Mucosa of stomach (tissue), 1 donor: ENCODE data around the gene ACTR3.

ENCODE experiments used
- H3K27me3 ChIP-seq: one replicate; pipeline ENCODE4 v1.7.0; 2013; ENCODE audit warnings: mild to moderate bottlenecking, low read length; ENCODE audit not compliant: control insufficient read depth, insufficient read depth
- H3K36me3 ChIP-seq: one replicate; pipeline ENCODE4 v1.7.0; 2013; ENCODE audit warnings: low read length; ENCODE audit not compliant: control insufficient read depth, insufficient read depth
- H3K4me1 ChIP-seq: one replicate; pipeline ENCODE4 v1.7.0; 2013; ENCODE audit warnings: mild to moderate bottlenecking, low read length; ENCODE audit not compliant: control insufficient read depth, insufficient read depth
- H3K4me3 ChIP-seq: one replicate; pipeline ENCODE4 v1.7.0; 2013; ENCODE audit warnings: low read length
- H3K9ac ChIP-seq: one replicate; pipeline ENCODE4 v1.7.0; 2013; ENCODE audit warnings: mild to moderate bottlenecking, low read length, moderate library complexity
- H3K9me3 ChIP-seq: one replicate; pipeline ENCODE4 v1.7.0; 2013; ENCODE audit warnings: mild to moderate bottlenecking, low read length, moderate library complexity; ENCODE audit not compliant: control insufficient read depth
- donor health status: Pancreatic carcinoma.

The ACTR3 gene

DNA sequence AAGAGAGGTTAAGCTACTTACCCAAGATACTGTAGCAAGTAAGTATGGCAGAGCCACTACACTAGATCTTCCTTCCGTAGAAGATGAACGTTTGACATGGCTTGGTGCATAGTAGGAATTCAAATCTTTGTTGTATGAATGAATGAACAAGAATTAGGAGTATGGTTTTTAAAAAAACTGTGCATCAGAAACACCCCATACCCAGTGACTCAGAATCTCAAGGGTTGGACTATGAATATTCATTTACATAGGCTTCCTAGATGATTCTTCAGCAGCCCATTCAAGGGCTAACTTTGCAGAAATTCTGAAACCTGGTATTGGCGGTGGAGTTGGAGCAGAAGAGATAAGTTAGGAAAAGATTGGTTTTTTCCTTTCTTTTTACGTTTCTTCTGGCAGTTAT is 5.4 kb downstream of the ACTR3 start:
- Histone ChIP-seq H3K4me1 (peaks cover 62% of the 10 kb centered on the region), H3K36me3 (no peaks in the 10 kb centered on the region), H3K9ac (no peak overlapping the region), H3K4me3 (no peak overlapping the region), H3K27me3 (no peaks in the 10 kb centered on the region), H3K9me3 (no peaks in the 10 kb centered on the region)

DNA sequence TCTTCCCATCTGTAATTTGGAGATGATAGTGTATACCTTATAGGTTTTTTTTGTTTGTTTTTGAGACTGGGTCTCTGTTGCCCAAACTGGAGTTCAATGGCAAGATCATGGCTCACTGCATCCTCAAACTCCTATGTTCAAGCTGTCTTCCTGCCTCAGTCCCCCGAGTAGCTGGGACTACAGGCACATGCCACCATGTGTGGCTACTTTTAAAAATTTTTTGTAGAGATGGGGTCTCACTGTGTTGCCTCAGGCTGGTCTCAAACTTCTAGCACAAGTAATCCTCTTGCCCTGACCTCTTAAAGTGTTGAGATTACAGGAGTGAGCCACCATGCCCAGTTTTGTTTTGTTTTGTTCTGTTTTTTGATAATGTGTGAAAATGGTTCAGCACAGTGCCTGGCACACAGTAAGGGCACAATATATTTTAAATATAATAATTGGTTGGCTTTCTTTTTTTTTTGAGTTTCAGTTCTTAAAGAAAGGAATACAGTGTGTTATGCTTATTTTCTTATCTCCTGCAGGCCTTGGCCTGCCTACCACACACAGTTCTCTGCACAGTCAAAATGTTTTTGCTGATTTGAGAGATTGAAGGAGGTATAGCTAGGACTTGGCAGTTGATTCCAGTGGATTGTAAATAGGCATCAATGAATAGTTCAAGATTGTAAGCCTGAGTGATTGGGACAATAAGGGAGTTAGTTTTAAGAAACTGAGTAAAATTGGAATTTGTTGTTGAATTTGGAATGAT is 6.1 kb downstream of the ACTR3 start:
- H3K4me3 ChIP-seq: no peak overlapping the region
- H3K9ac ChIP-seq: no peak overlapping the region
- H3K36me3 ChIP-seq: no peaks in the 10 kb centered on the region
- H3K27me3 ChIP-seq: no peaks in the 10 kb centered on the region
- peaks cover 62% of the 10 kb centered on the region for H3K4me1 ChIP-seq
- no peaks in the 10 kb centered on the region for H3K9me3 ChIP-seq

GRCh38 chr2:113896791-113897190 is 6.9 kb downstream of the ACTR3 start:
- no peaks in the 10 kb centered on the region for H3K27me3 ChIP-seq
- H3K4me1 ChIP-seq: peaks cover 62% of the 10 kb centered on the region
- H3K4me3 ChIP-seq: no peak overlapping the region
- H3K9me3 ChIP-seq: no peaks in the 10 kb centered on the region
- H3K9ac ChIP-seq: no peak overlapping the region
- no peaks in the 10 kb centered on the region for H3K36me3 ChIP-seq

- Histone ChIP-seq H3K27me3 (no peaks in the 10 kb centered on the region), H3K9me3 (no peaks in the 10 kb centered on the region), H3K9ac (no peak overlapping the region), H3K4me1 (peaks cover 52% of the 10 kb centered on the region), H3K36me3 (no peaks in the 10 kb centered on the region), H3K4me3 (no peak overlapping the region)
Observed at GRCh38 chr2:113898081-113898480, 8.2 kb downstream of the ACTR3 start.

DNA sequence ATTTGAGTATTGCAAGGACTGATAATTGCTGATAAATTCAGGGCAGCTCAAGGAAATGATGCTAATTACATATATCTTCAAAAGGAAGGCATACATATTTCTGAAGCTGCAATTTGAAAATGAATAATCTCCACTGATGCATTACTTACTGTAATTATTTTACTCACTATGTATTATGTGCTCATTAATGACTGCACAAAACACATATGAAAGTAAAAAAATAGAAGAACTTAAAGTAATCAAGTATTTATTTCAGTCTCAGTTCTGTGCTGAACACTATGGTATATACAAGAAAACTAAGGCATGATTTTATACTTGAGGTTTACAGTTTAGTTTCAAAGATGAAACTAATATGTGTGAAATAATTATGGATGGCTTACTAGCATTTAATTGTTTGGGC is 9.3 kb downstream of the ACTR3 start:
- Histone ChIP-seq H3K27me3 (no peaks in the 10 kb centered on the region), H3K9ac (no peak overlapping the region), H3K9me3 (no peaks in the 10 kb centered on the region), H3K4me3 (no peak overlapping the region), H3K4me1 (peaks cover 46% of the 10 kb centered on the region), H3K36me3 (no peaks in the 10 kb centered on the region)

- Histone ChIP-seq H3K36me3 (no peaks in the 10 kb centered on the region), H3K27me3 (no peaks in the 10 kb centered on the region), H3K9me3 (no peaks in the 10 kb centered on the region), H3K4me3 (no peak overlapping the region), H3K4me1 (peaks cover 25% of the 10 kb centered on the region), H3K9ac (no peak overlapping the region)
Observed at GRCh38 chr2:113901943-113902342, 12.1 kb downstream of the ACTR3 start.

DNA sequence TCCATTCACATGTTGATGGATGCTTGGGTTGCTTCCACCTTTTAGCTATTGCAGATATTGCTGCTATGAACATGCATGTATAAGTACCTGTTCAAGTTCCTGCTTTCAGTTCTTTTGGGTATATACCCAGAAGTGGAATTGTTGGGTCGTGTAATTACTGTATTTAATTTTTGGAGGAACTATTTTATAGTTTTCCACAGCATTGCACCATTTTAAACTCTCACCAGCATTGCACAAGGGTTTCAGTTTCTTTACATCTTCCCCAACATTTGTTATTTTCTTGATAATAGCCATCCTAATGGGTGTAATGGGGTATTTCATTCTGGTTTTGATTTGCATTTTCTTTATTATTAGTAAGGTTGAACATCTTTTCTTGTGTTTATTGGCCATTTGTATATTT is 16.0 kb downstream of the ACTR3 start:
- Histone ChIP-seq H3K9me3 (no peaks in the 10 kb centered on the region), H3K4me3 (no peak overlapping the region), H3K9ac (no peak overlapping the region), H3K27me3 (no peaks in the 10 kb centered on the region), H3K36me3 (no peaks in the 10 kb centered on the region), H3K4me1 (peaks cover 13% of the 10 kb centered on the region)

DNA sequence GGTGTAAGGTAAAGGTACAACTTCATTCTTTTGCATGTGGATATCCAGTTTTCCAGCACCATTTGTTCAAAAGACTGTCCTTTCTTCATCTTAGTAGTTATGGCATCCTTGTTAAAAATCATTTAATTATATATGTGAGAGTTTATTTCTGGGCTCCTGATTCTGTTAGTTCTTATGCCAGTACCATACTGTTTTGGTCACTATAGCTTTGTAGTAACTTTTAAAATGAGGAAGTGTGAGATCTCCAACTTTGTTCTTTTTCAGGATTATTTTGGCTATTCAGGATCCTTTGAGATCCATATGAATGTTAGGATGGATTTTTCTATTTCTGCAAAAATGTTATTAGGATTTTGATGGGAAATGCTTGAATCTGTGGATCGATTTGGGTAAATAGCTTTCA is 16.8 kb downstream of the ACTR3 start:
- H3K27me3 ChIP-seq: no peaks in the 10 kb centered on the region
- no peak overlapping the region for H3K9ac ChIP-seq
- H3K9me3 ChIP-seq: no peaks in the 10 kb centered on the region
- H3K36me3 ChIP-seq: no peaks in the 10 kb centered on the region
- no peak overlapping the region for H3K4me3 ChIP-seq
- H3K4me1 ChIP-seq: peaks cover 13% of the 10 kb centered on the region

- Histone ChIP-seq H3K4me1 (peaks cover 13% of the 10 kb centered on the region), H3K9ac (no peak overlapping the region), H3K36me3 (no peaks in the 10 kb centered on the region), H3K27me3 (no peaks in the 10 kb centered on the region), H3K9me3 (no peaks in the 10 kb centered on the region), H3K4me3 (no peak overlapping the region)
Observed at GRCh38 chr2:113907297-113907696, 17.4 kb downstream of the ACTR3 start.

DNA sequence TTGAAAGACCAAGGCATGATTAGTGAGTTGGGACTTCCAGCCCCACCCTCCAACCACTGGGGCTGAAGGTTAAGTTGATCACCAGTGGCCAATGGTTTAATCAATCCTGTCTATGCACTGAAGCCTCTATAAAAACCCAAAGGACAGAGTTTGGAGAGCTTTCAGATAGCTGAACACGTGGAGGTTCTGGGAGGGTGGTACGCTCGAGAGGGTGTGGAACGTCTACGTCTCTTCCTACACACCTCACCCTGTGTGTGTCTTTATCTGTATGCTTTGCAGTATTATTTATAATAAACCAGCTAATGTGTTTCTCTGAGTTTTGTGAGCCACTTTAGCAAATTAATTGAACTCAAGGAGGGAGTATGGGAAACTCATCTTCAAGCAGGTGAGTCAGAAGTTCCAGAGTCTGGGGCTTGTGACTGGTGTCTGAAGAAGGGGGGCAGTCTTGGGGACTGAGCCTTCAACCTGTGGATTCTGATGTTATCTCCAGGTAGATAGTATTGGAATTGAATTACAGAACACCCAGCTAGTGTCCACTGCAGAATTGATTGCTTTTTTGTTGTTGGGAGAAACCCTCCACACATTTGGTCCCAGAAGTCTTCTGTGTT is 20.3 kb downstream of the ACTR3 start:
- H3K36me3 ChIP-seq: no peaks in the 10 kb centered on the region
- peaks cover 13% of the 10 kb centered on the region for H3K4me1 ChIP-seq
- no peaks in the 10 kb centered on the region for H3K9me3 ChIP-seq
- no peaks in the 10 kb centered on the region for H3K27me3 ChIP-seq
- H3K9ac ChIP-seq: no peak overlapping the region
- H3K4me3 ChIP-seq: no peak overlapping the region

DNA sequence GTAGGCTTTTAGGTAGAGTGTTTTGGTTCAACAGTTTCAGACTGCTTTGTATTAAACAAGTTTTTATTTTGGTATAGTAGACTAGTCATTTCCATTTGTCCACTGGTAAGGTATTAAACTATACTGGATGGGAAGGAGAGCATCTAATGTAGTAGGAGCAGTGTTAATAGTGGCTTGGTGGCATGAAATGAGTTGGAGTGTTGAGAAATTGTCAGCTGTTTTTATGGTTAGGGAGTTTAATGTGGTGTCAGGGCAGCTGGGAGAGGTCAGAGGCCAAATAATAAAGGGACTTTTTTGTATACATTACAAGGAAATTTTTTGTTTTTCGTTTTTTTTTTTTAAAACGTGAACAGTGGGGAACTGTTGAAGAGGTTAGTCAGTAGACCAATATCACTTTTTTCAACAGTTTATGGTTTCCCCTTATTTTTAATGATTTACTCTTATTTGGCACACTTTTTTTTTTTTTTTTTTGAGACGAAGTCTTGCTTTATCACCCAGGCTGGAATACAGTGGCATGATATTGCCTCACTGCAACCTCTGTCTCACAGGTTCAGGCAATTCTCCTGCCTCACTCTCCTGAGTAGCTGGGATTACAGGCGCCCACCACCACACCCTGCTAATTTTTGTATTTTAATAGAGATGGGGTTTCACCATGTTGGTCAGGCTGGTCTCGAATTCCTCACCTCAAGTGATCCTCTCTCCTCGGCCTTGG is 21.2 kb downstream of the ACTR3 start:
- H3K9ac ChIP-seq: no peak overlapping the region
- peaks cover 13% of the 10 kb centered on the region for H3K4me1 ChIP-seq
- peaks cover 5% of the 10 kb centered on the region for H3K36me3 ChIP-seq
- no peaks in the 10 kb centered on the region for H3K9me3 ChIP-seq
- no peaks in the 10 kb centered on the region for H3K27me3 ChIP-seq
- no peak overlapping the region for H3K4me3 ChIP-seq

DNA sequence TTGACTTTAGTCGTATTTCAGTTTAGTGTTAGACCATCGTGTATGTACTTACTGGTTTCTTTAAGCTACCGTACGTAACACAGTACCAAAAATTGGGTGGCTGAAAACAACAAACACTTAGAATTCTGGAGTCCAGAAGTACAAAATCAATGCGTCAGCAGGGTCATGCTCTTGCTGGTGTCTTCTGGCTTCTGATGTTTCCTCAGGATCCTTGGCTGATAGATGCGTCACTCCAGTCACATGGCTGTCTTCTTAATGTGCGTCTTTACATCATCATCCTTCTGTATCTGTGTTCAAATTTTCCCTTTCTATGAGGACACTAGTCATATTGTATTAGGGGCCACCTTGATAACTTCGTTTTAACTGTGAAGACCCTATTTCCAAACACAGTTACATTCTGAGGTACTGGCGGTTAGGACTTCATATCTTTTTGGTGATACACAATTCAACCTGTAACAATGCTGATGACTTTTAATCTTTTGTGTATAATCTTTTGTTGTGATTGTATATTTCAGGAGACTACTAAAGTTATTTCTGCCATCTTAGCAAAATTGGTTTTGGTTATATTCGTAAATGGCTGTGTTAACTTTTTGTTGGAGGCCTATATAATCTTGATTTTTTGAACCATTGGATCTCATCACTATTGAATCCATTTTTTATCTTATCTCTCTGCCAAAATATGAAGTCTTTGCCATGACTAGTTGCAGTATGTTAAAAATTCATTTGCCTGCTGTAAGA is 25.4 kb downstream of the ACTR3 start:
- no peaks in the 10 kb centered on the region for H3K9me3 ChIP-seq
- H3K36me3 ChIP-seq: peaks cover 10% of the 10 kb centered on the region
- H3K4me1 ChIP-seq: peaks cover 4% of the 10 kb centered on the region
- no peak overlapping the region for H3K9ac ChIP-seq
- H3K27me3 ChIP-seq: no peaks in the 10 kb centered on the region
- H3K4me3 ChIP-seq: no peak overlapping the region
